GM18520 (cell line): ENCODE measurements around the gene NCAM1.

Experiments
- ATAC-seq: cut with Tn5 transposase; IDR thresholded peaks from one replicate; pipeline ENCODE4 v1.9.1; 2021; ENCODE audit not compliant: unreplicated experiment

Gene NCAM1

DNA sequence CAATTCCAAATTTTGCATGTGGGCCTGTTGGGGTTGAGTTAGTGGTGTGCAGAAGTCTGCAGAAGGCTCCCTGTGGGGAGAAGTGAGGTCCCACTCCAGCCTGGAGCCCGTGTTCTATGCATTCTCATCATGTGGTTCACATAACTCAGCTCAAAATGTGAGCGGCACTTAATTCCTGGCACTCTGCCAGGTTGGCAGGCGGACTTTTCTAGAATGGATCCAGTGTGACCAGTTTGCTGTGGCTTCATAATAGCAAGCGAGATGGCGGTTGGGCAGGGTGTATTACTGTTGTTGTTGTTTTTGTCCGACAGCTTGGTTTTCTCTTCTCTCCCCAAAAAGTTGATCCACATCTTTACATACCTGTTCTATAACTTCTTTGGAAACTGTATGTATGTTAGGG, 206.4 kb downstream of the NCAM1 start:
- ATAC-seq, result no peak

DNA sequence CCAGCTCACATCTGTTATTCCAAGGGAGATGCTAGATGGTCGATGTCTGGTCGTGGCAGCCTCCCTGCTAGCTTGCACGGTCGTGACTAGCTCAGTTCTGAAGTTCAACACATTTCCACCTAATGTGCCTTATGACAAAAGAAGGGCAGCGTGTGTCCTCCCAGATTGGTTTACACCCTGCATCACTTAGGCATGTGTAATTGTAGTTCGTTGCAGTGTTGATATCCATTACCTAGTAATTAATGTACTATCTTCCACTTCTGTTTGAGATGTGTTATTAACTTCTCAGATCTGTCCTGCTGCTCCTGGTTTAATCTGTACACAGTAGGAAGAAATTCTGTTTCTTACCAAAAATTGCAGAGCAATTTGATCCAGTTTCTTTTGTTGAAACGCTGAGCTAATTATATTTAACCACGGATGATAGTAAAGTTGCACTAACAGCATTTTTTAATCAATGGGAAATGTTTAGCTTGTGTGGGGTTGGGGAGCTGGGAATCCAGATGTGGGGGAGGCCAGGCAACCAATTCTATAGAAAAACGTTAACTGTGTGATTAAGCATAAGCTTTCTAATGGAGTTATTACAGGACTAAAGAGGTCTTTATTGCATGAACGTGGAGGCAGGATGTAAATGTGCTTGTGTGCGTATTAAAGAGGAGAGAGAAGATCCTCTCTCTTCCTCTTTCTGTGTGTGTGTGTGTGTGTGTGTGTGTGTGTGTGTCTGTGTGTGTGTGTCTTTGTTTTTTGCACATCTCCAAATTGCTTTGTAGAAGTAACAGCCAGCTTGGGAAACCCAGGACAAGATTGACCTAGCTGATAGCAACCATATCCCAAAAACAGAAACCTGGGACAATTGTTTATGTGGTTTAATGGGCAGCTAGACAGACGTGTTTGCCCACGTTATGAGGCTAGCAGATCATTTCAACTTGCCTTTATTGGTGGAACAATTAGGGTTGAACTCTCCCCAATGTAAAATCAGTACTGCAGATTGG, 207.4 kb downstream of the NCAM1 start:
- no peak for ATAC-seq

DNA sequence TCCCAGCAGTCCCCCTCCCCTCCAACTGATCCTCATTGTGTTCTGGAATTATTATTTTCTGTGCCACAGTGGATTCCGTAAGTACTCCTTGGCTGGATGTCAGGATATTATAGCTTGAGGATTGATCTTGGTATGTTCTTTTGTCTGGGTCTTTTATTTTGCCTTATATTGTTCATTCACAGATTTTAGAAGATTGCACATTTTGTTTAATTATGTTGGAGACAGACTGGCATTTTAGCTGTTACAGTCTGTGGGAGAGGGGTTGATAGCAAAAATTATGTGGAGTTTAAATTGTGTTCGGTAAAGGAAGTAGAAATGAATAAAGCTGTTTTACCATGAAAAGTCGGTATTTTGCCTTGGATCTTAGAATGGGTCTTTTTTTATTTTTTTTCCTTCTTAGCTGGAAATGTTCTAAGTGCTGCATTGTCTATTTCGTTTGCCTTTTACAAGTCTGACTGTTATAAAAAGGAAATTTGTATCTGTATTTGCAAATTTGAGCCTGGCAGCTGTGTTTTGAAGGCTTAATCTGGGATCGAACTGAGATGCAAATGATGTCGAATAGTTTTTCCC, 211.2 kb downstream of the NCAM1 start:
- ATAC-seq, result no peak

DNA sequence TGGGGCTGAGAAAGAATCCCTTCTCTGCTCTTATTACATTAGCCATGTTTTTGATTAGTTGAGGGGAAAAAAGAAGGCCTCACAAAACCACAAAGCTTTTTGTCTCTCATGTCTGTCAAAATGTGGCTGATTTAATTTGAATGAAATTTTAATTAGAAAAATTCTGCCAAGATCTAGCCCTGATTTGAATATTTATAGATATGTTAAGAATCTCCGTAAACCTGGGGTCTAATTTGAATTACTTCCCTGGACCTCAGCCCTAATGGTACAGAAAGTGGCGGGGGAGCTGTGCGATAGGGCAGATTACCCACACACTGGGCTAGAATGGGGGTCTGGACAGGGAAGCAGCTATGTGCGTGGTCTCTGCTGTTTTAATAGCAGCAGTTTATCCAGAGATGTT, 211.9 kb downstream of the NCAM1 start:
- ATAC-seq, result no peak

DNA sequence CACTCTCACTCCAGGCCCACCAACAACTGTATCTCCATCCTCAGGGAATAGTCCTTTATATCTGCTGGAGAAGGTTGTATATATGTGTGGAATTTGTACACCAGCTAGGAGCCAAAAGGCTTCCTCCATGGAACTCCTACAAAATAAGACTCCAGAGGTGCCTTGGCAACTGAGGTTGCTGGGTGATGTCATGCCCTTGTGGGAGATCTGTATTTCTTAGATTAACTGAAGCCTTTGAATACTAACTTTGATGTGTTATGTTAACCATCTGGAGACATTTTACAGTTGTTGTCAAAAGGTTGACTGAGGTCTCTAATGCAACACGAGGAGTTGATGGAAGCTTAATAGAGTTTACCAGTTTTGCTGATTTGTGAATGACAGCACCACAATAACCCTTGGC, 213.7 kb downstream of the NCAM1 start:
- no peak for ATAC-seq

DNA sequence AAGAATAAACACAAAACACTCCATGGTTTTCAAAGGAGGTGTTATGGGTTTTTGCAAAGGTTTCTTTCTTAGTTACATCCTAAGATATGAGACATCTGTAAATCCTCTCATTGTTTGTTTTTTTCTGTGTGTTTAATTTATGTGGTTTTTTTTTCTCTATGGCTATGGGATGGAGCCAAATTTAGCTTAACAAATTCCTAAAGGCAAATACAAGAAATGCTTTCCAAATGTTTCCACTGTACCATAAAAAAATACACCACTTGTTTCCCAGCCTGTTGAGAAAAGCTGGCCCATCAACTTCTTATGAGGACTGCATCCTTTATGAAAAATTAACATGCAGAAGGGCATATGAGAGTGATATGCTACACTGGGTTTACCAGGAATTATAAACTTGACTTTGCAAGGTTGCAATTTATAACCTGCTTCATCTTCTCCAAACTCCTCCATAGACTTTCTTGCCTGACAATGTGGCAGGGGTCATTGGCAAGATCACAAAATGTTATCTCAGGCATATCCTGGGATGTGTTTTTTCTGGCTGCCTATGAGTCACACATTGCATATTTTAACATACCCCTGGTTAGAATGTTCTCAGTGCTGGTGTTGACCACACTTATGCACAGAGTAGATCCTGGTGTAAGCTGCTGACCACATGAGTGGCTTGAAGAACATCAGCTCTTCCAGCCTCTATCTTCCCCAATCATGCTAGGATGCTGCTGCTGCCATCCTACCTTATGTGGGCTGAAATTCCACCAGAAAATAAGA, 215.6 kb downstream of the NCAM1 start:
- no peak for ATAC-seq

DNA sequence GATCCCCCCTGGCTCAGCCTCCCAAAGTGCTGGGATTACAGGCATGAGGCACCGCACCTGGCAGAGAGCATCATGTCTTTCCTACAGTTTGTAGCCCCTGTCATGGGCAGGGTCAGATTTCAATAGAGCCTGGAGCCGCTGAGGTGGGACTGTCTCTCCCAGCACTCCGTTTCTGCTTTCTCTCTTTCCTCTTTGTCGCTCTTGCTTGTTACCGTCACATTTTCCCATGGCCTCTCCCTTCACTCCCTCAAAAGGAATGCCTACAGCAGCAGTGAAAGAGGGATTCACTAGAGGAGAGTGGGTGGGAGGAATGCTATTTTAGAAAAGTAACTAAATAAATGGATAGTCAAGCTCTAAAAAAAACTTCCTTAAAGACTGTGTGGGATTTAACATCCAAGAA, 216.5 kb downstream of the NCAM1 start:
- ATAC-seq, result no peak

DNA sequence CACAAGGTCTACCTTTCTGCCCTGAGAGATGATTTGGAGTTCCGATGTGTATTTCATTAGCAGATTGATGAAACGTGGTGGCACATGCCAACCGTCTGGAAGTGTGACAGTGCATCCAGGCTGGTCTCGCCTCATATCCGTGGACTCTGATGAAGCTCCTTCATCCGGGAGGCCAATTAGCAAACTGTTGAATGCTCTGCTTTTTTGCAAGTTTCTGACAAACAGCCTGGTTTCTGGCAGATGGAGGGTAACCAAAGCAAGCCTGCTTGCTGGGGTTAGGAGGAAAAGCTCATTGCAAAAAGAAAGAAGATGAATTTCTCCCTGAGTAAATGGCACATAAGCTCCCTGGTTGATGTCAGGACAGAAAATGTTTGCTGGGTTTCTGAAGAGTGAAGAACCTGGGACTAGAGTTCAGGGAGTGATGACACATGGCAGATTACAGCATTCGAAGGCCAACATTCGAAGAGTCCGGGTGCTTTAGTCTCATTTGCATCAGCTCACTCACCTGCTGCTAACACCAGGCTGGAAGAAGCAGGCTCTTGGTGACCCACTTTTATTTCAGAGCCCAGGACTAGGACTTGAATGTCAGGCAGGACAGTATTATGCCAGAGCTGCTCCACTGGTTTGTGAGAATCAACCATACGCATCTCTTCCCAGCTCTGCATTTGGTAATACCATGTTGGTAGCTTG, 217.3 kb downstream of the NCAM1 start:
- ATAC-seq, result no peak

DNA sequence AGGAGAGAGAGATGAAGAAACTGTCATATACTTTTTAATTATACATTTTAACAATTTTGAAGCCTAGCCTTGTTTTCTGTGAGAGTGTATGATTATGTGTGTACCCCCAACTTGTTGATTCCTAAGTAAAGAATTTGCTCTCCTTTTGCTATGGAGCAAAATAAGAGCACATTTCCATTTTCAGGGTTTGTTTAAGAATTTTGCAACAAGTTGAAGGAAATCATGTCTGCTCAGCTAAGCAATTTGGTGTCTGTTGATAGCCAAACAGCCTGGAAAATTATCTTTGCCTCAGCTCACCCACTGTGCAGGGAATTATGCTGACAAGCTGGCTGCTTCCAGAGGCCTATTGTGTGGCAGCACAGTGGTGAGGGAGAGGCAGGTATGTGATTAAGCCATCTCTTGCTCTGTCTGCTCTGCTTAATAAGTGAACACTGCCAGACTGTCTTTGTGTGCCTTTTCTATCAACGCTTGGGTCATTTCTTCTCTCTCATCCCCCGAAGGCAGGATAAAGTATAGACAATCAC, 218.0 kb downstream of the NCAM1 start:
- no peak for ATAC-seq

DNA sequence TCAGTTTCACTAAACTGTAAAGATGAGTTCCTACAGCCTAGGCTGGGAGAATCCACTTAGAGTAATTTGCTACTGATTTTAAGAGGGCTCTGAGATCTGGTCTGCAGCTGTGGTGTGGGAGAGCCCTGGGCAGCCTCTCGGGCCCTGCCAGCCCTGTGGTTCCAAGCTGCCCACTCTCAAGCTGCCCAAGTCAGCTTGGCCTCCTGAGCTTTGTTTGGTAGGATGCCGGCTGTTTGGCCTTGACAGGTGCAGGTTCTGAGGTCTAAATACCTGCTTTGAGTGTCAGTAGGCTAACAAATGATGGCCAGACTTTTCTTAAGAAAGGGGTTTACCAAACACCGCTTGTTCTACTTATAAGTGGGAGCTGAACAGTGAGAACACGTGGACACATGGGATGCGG, 219.9 kb downstream of the NCAM1 start:
- ATAC-seq, result no peak

DNA sequence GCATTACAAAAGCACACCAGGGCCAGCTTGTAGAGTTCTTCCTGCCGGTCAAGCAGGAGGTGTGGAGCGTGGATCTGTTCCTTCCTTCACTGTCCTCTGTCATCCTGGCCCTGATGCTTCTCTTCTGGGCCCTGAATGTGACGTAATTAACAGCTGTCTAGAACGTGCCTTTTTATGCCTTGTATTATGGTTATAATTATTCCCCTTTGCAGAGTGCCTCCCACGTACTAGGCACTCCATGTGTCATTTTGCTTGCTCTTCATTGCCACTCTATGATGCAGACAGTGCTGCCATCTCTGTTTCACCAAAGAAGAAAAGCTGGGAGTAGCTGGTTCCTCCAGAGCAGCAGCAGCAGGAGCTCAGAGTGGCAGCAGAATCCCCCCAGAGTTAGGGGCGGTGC, 221.1 kb downstream of the NCAM1 start:
- ATAC-seq, result no peak

DNA sequence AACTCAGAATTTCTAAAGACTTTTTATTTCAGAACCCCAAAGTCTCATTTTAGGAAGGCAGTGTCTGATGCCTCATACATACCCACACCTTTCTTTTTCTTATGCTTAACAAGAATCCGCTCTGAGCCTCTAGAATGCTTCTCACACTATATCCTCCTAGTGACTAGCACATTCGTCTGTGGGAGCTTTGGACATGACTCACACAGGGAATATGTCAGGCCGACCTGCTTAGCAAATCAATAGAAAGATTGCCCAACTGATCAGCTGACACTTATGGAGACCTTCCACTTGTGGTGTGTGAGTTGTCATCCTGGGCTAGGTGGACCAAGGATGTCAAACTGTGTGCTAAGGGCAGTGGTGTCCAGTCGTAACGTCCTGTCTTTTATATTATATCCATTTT, 223.3 kb downstream of the NCAM1 start:
- ATAC-seq, result no peak

DNA sequence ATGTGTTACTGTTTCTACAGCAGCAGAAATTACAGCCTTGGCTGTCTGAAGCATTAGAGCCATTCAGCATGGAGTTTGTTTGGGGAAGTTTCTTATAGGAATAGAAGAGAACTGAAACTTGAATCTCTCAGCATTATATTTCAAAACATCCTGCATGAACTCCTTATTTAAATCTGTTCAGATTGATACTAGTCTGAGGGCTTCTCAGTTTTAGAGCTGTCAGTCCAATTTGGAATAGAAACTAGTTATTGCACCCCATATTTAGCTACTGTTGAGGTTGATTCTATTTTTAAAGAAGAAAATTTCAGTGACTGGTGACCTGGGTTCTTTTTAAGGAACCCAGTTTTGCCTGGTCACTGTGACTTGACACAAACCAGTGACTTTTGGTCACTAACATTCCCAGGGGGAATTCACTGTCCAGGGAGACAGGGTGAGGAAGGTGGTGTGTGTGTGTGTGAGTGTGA, 227.2 kb downstream of the NCAM1 start:
- ATAC-seq, result no peak

DNA sequence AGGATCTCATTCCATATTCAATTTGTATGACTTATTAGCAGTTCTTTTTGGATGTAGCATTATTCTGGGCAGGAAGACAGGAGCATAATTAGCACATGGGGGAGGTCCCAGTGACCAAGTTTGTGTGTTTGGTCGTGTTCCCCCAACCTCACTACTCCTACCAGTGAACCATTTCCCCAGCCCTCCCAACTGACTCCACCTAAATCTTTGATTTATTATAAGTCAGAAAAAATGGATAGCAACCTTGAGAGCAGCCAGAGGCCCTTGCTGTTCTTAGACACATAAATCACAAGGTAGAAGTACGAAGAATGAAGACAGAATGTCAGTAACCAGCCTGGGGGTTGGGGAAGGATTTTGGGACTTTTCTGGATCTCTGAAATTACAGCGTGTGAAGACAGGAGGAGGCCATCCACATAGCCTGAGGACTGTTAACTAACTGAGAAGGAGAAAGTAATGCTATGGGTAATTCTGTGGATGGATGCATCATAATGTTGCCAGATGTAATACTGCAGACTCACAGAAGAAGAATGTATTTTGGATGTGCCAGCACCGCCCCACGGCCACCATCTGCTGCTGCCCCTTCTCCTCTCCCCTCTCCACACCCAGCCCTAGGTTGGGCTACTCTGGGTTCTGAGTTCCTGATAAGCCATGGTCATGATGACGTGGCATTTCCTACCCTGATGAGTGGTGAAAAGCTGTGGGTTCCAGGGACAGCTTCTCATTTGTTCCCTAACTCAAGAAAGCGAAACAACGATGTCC, 228.9 kb downstream of the NCAM1 start:
- no peak for ATAC-seq

DNA sequence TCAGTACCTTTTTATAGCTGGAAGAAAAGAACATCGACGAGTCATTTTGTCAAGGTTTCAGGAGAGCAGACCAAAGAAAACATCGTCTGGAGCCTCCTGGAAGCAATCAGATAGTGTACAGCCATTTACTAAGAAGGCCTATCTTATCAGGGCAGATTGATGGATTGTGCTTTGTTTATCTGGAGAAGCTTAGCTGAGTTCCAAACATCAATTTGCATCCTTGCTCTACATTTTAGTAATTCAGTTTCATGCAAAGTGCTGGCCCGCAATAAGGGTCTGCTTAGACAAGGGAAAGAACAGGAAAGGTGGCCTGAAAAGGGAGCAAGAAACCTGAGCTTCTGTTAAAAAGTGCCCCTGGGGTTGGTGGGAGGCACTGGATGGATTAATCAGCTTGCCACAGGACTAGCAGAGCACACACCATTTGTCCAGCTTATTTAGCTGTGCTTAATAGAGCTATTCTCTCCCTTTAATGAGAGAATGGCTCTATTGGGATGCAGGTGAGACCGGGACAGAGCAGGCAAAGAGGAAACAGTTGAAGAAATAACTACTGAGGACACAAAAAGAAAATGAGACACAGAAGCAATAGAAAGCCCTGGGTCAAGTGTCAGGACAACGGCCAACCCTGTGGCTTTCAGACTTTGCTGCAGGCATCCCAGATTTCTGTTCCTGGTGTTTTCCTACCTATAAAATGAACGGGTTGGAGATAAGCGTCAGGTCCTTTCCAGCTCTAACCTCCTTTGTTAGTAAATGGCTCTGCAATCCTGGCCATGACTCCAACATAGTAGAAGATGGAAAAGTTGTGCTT, 231.1 kb downstream of the NCAM1 start:
- no peak for ATAC-seq

DNA sequence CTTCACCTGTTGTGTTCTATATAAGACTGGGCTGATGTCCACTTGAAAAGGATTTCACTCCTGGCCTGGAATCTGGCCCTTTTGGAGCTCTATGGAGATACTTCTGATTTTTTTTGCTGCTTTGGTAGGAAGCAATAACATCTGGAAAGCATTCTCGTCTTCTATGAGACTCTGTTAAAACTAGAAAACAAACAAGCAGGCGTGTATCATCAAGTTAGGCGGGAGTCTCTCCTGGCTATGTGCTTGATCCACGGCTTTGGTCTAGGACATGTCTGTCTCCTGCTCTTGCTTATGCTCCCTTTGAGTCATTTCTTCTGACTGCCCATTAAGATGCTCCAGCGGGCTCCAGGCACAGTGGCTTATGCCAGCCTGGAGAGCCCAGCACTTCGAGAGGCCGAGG, 231.8 kb downstream of the NCAM1 start:
- no peak for ATAC-seq

DNA sequence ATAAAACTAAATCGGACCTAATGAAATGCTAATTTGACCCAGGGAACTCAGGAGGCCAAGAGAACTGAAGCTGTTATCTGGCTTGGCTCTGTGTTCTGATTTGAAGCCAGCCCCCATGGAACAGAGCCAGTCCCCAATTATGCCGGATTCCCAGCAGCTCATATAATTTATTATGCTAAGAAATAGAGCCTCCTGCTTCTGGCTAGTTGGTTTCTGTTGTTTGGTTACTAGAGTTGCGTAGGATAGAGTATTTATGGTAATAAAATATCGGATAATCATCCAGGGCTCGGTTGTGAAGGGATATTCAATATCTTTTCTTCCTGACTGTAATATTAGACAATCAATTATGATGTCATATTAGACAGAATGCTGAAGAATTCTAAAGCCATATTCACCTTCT, 232.7 kb downstream of the NCAM1 start:
- no peak for ATAC-seq

DNA sequence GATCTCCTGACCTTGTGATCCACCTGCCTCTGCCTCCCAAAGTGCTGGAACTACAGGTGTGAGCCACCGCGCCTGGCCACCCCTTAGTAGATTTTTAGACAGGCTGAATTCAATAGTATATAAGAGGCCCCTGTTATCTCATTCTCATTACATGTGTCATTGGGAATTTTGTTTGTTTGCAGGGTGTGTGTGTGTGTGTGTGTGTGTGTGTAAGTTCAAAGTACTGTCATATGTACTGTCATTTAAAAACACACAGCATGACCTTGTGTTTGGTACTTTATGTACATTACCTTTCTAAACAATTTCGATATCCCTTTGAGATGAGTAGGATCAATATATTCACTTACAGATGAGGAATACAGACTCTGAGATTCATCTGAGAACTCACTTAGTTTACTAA, 234.5 kb downstream of the NCAM1 start:
- no peak for ATAC-seq

DNA sequence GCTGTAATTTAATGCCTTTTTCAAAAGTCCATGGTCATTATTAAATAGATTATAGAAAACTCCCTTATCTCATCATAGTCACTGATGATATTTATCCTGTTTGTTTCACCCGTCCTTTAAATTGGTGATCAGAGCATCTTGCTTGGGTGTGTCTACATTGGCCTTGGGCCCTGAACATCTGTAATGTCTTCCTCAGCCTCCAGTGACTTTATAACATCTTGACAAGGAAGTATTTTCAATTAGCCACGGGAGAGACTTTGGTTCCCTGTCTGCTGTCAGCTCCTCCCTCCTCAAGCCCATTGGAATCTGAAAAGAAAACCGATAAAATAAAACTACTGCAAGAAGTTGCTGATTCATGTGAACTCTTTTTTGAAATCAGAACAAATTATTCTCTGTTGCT, 236.2 kb downstream of the NCAM1 start:
- ATAC-seq, result no peak
